PFSK-1 (cell line): ENCODE data around the gene DNM1.

Experiments
- FOXP2 ChIP-seq: optimal IDR thresholded peaks from 2 replicates; pipeline ENCODE3; 2011; ENCODE audit warnings: borderline replicate concordance, control low read depth, inconsistent platforms; ENCODE audit not compliant: insufficient read depth; ENCODE audit errors: extremely low read length, extremely low read depth
- POLR2AphosphoS5 ChIP-seq: IDR thresholded peaks from 2 replicates; pipeline ENCODE4 v1.6.1; 2012; ENCODE audit warnings: low read depth, mild to moderate bottlenecking, control low read depth, low read length, moderate library complexity
- SIN3A ChIP-seq: IDR thresholded peaks from 2 replicates; pipeline ENCODE4 v1.6.1; 2012; ENCODE audit warnings: mild to moderate bottlenecking, low read length, moderate library complexity, borderline replicate concordance; ENCODE audit not compliant: insufficient read depth
- TAF1 ChIP-seq: IDR thresholded peaks from 2 replicates; pipeline ENCODE4 v1.6.1; 2012; ENCODE audit warnings: low read length, control low read depth, borderline replicate concordance; ENCODE audit not compliant: insufficient read depth
- TF ChIP-seq, protein P1 (sequence below), 2 experiments: IDR thresholded peaks; 2 replicates each; pipeline versions ENCODE4 v1.6.1 to v1.8.0; 2011 to 2012; ENCODE audit warnings: low read depth in 2 of 2, low read length in 2 of 2, control low read depth in 1 of 2, inconsistent platforms in 1 of 2, mild to moderate bottlenecking in 1 of 2, moderate library complexity in 1 of 2; ENCODE audit not compliant: insufficient read depth in 1 of 2

Gene DNM1

DNA sequence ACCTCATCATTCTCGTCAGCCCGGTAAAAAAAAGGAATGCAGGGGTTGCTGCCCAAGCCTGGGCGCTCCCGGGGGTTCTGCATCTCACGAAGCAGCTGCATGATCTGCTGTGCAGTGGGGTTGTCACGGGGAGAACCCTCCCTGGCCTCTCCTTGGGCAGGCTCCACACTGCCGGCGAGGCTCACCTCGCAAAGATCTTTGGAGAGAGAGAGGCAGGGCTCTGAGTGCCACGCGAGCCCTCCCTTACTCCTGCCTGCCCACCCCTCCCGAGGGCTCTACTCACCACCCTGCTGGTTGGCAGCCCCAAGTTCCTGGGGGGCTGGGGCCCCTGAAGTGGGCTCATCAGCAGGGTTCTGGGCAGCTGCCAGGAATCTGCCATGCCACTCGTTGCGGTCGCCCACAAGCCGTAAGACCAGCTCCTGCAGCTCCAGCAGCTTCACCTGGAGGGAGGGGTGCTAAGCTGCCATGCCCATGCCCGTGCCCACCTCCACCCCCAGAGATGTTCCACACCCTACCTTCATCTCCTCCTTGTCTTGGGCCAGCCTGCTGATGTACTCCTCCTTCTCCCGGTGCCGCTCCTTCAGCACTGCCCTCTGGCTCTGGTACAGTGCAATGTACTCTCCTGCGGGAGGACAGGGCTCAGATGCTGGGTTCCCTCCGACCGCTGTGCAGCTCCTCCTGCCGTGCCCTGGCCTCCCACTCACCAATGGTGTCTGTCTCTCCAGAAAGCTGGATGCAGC, 54.1 kb downstream of the DNM1 start:
- TF ChIP-seq FOXP2 (no peak), SIN3A (no peak), TAF1 (no peak), POLR2AphosphoS5 (no peak)
- TF ChIP-seq, protein P1, sequence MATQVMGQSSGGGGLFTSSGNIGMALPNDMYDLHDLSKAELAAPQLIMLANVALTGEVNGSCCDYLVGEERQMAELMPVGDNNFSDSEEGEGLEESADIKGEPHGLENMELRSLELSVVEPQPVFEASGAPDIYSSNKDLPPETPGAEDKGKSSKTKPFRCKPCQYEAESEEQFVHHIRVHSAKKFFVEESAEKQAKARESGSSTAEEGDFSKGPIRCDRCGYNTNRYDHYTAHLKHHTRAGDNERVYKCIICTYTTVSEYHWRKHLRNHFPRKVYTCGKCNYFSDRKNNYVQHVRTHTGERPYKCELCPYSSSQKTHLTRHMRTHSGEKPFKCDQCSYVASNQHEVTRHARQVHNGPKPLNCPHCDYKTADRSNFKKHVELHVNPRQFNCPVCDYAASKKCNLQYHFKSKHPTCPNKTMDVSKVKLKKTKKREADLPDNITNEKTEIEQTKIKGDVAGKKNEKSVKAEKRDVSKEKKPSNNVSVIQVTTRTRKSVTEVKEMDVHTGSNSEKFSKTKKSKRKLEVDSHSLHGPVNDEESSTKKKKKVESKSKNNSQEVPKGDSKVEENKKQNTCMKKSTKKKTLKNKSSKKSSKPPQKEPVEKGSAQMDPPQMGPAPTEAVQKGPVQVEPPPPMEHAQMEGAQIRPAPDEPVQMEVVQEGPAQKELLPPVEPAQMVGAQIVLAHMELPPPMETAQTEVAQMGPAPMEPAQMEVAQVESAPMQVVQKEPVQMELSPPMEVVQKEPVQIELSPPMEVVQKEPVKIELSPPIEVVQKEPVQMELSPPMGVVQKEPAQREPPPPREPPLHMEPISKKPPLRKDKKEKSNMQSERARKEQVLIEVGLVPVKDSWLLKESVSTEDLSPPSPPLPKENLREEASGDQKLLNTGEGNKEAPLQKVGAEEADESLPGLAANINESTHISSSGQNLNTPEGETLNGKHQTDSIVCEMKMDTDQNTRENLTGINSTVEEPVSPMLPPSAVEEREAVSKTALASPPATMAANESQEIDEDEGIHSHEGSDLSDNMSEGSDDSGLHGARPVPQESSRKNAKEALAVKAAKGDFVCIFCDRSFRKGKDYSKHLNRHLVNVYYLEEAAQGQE (IDR thresholded peaks at IDR 0.05; ENCODE audit: insufficient read depth in 1 of 2, low read depth in 2 of 2, low read length in 2 of 2), result no peak

DNA sequence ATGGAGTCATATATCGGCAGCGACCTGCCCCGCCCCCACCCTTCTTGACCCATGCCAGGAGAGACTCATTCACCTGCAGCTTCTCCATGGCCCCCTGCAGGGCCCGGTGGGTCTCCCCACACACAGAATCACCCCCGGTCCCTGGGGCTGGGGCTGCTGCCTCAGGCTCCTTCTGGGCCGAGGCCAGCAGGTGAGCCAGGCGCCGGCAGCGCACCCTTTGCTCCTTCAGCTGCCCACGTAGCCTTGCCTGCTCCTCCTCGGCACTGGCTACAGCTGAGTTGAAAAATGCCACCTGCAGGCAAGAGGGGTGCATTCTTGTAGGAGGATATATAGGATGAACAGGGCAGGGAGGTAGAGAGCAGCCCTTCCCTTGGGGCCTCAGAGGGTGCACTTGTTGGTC, 54.7 kb downstream of the DNM1 start:
- TF ChIP-seq TAF1 (no peak), FOXP2 (no peak), POLR2AphosphoS5 (no peak), SIN3A (no peak)
- TF ChIP-seq, protein P1 (IDR thresholded peaks at IDR 0.05; ENCODE audit: insufficient read depth in 1 of 2, low read depth in 2 of 2, low read length in 2 of 2), result no peak

DNA sequence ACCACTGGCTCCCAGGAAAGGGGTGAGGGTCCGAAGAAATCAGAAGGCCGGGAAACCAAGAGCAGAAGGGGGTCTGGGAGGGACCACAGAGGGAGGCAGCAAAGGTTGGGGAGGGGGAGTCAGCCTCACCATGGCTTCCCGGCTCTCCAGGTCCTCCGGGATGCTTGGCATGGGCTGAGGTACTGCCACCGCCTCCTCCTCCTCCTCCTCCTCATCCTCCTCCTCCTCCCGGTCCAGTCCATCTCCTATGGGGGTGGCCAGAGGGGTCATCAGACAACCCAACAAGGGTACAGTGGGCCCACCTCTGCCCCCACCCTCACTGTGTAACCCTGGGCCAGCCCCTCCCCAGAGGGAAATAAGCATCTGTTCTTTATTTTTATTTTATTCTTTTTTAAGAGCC, 55.1 kb downstream of the DNM1 start:
- TF ChIP-seq SIN3A (no peak), FOXP2 (no peak), POLR2AphosphoS5 (no peak), TAF1 (no peak)
- TF ChIP-seq, protein P1 (IDR thresholded peaks at IDR 0.05; ENCODE audit: insufficient read depth in 1 of 2, low read depth in 2 of 2, low read length in 2 of 2), result no peak

DNA sequence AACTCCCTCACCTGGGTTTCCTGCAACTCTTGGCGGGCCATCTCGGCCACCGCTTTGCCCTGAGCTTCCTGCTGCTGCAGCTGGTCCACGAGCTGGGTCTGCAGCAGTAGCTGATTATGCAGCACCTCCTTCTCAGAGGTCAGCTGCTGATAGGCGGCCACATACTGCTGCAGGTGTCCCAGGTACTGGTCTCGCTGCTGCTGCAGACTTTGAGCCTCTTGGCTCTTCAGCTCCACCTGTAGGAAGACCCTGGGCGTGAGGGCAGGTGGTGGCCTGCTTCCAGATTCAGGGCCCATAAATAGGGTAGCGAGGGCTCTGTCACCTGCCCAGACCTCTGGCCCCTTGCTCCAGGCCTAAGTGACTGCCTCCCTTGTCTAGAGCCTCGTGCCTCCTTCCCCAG, 56.0 kb downstream of the DNM1 start:
- TF ChIP-seq POLR2AphosphoS5 (no peak), TAF1 (no peak), FOXP2 (no peak), SIN3A (no peak)
- TF ChIP-seq, protein P1 (IDR thresholded peaks at IDR 0.05; ENCODE audit: insufficient read depth in 1 of 2, low read depth in 2 of 2, low read length in 2 of 2), result no peak

DNA sequence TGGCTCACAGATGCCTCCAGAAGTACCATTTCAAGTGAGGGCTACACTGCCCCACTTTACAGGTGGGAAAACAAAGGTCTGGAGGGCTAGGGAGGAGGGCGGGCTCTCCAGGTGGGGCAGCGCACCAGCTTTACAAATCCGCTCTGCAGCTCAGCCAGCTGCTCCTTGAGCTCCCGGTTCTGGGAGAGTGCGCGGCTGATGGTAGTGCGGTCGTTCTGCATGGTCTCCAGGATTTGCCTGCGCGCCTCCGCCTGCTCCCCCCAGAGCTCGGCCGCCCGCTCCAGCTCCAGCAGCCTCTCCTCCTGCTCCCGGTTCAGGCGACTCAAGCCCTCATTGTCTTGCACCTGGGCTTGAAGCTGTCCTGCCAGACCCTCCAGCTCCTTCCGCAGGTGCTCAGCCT, 57.2 kb downstream of the DNM1 start:
- TF ChIP-seq, protein P1 (IDR thresholded peaks at IDR 0.05; ENCODE audit: insufficient read depth in 1 of 2, low read depth in 2 of 2, low read length in 2 of 2), result no peak
